Sigmoid colon (tissue), 7 donors: ENCODE data around the gene MYL5. TPM values are rescaled to one million over a fixed set of nuclear protein-coding genes. Genes with fewer than 3 reads are reported as not detected.

Experiments
- DNase-seq: peaks from one replicate; pipeline ENCODE4 v3.0.0-alpha.2; 2019
- H3K27ac ChIP-seq, 4 donors: fragments of 200-600 bp; sonication (generic); one replicate each; pipeline ENCODE4 v1.5.1; 2016 to 2019; ENCODE audit warnings: mild to moderate bottlenecking in 1 of 4
- H3K27me3 ChIP-seq, 3 donors: fragments of 200-600 bp; sonication (generic); one replicate each; pipeline ENCODE4 v1.5.1; 2019; ENCODE audit warnings: mild to moderate bottlenecking in 1 of 3
- H3K36me3 ChIP-seq, 4 donors: fragments of 200-600 bp; sonication (generic); one replicate each; pipeline ENCODE4 v1.5.1; 2016 to 2019
- H3K4me1 ChIP-seq, 4 donors: fragments of 200-600 bp; sonication (generic); one replicate each; pipeline ENCODE4 v1.5.1; 2017 to 2019
- H3K4me3 ChIP-seq, 4 donors: fragments of 200-600 bp; sonication (generic); one replicate each; pipeline ENCODE4 v1.5.1; 2017 to 2019; ENCODE audit warnings: mild to moderate bottlenecking in 2 of 4, moderate library complexity in 1 of 4
- H3K9me3 ChIP-seq, 4 donors: fragments of 200-600 bp in 3 of 4; sonication (generic) in 3 of 4; one replicate each; pipeline versions ENCODE4 v1.5.1 to v1.6.1; 2013 to 2019
- CTCF ChIP-seq, 4 experiments: fragments of 450-650 bp in 3 of 4; fragments of 200-600 bp in 1 of 4; IDR thresholded peaks; one replicate each; pipeline ENCODE4 v1.5.1; 2016 to 2019; ENCODE audit warnings: antibody characterized with exemption in 4 of 4, mild to moderate bottlenecking in 3 of 4, moderate library complexity in 2 of 4
- EP300 ChIP-seq, 4 donors: sonication (generic); formaldehyde crosslinking; IDR thresholded peaks; one replicate each; pipeline ENCODE4 v1.6.1; 2017; ENCODE audit warnings: antibody characterized with exemption in 4 of 4
- POLR2A ChIP-seq, 2 donors: fragments of 450-650 bp; IDR thresholded peaks; one replicate each; pipeline ENCODE4 v1.6.1; 2016; ENCODE audit warnings: antibody characterized with exemption in 2 of 2, mild to moderate bottlenecking in 2 of 2, moderate library complexity in 2 of 2
- POLR2AphosphoS5 ChIP-seq, 4 donors: sonication (generic); formaldehyde crosslinking; IDR thresholded peaks; one replicate each; pipeline ENCODE4 v1.6.1; 2017; ENCODE audit warnings: antibody characterized with exemption in 4 of 4
- WGBS, 2 donors: extraction: QIAGEN DNeasy Blood & Tissue Kit; methylation state at CpG; one replicate each; pipeline ENCODE4 v1.1.7; 2013; 5-methylcytosine and 5-hydroxymethylcytosine counted together
- intact Hi-C: fragments of 100-400 bp; cut with DNase I; formaldehyde crosslinking; loops from one replicate; pipeline ENCODE4 v1.15.1; 2023
- polyA plus RNA-seq, 3 donors: library from polyadenylated mRNA; stranded (reverse); fragments of 200-250 nt; gene quantifications; one replicate each; pipeline ENCODE4 v1.2.3, GENCODE V29; 2013
- total RNA-seq, 4 donors: library from RNA; depleted of rRNA; stranded (reverse); fragments of >200 nt; gene quantifications; one replicate each; pipeline ENCODE4 v1.1.0, GENCODE V29; 2016
- donor health status: healthy with polysubstance abuse.
- donor health status: Bipolar disorder and iron deficiency.
- donor health status: healthy.

Gene MYL5
- total and polyA plus RNA-seq, 7 donors, result 5.7 to 29.7 (median 11.7) TPM

- DNase-seq, result peak; percentile 54
- intact Hi-C loops, result no loop called here
- 37 to 56% methylated on average over 20 of the region's 20 CpGs for WGBS, 2 donors
- Histone ChIP-seq H3K4me3 (no peak overlapping the region), H3K36me3 (no peaks in the 10 kb centered on the region), H3K9me3 (no peaks in the 10 kb centered on the region), H3K27ac (no peak overlapping the region), H3K27me3 (peaks cover 0 to 24% (median 9%) of the 10 kb centered on the region in 3 donors), H3K4me1 (no peaks in the 10 kb centered on the region)
- TF ChIP-seq POLR2A (IDR thresholded peaks at IDR 0.05) (no peak), EP300 (IDR thresholded peaks at IDR 0.05) (no peak), POLR2AphosphoS5 (IDR thresholded peaks at IDR 0.05) (no peak), CTCF (IDR thresholded peaks at IDR 0.05) (no peak)
Measured at GRCh38 chr4:629915-630641, 44.3 kb upstream of the MYL5 start.

GRCh38 chr4:630656-631055, 43.7 kb upstream of the MYL5 start:
- peak; percentile 33 for DNase-seq
- H3K4me3 ChIP-seq, result no peak overlapping the region
- TF ChIP-seq EP300 (IDR thresholded peaks at IDR 0.05) (no peak), POLR2A (IDR thresholded peaks at IDR 0.05) (no peak), POLR2AphosphoS5 (IDR thresholded peaks at IDR 0.05) (no peak), CTCF (IDR thresholded peaks at IDR 0.05) (no peak)
- WGBS, 2 donors, result 63 to 72% methylated on average over 9 of the region's 9 CpGs
- no peaks in the 10 kb centered on the region for H3K9me3 ChIP-seq
- intact Hi-C loops, result no loop called here
- peaks cover 0 to 24% (median 9%) of the 10 kb centered on the region in 3 donors for H3K27me3 ChIP-seq
- no peaks in the 10 kb centered on the region for H3K4me1 ChIP-seq
- H3K36me3 ChIP-seq, result no peaks in the 10 kb centered on the region
- H3K27ac ChIP-seq, result no peak overlapping the region

GRCh38 chr4:632196-632790, 42.0 kb upstream of the MYL5 start:
- 91 to 94% methylated on average over 16 of the region's 16 CpGs for WGBS, 2 donors
- peak; percentile 12 for DNase-seq
- peaks cover 0 to 29% (median 9%) of the 10 kb centered on the region in 3 donors for H3K27me3 ChIP-seq
- H3K36me3 ChIP-seq, result no peaks in the 10 kb centered on the region
- TF ChIP-seq POLR2A (IDR thresholded peaks at IDR 0.05) (no peak), CTCF (IDR thresholded peaks at IDR 0.05) (no peak), EP300 (IDR thresholded peaks at IDR 0.05) (no peak), POLR2AphosphoS5 (IDR thresholded peaks at IDR 0.05) (no peak)
- no peak overlapping the region for H3K4me3 ChIP-seq
- no peaks in the 10 kb centered on the region for H3K9me3 ChIP-seq
- no peaks in the 10 kb centered on the region for H3K4me1 ChIP-seq
- intact Hi-C loops, result no loop called here
- no peak overlapping the region for H3K27ac ChIP-seq

GRCh38 chr4:632926-633325, 41.4 kb upstream of the MYL5 start:
- intact Hi-C loops, result no loop called here
- H3K27me3 ChIP-seq, result peaks cover 0 to 32% (median 9%) of the 10 kb centered on the region in 3 donors
- no peaks in the 10 kb centered on the region for H3K9me3 ChIP-seq
- no peaks in the 10 kb centered on the region for H3K4me1 ChIP-seq
- H3K27ac ChIP-seq, result no peak overlapping the region
- 83 to 86% methylated on average over 6 of the region's 6 CpGs for WGBS, 2 donors
- H3K36me3 ChIP-seq, result no peaks in the 10 kb centered on the region
- H3K4me3 ChIP-seq, result no peak overlapping the region
- TF ChIP-seq POLR2A (IDR thresholded peaks at IDR 0.05) (no peak), EP300 (IDR thresholded peaks at IDR 0.05) (no peak), CTCF (IDR thresholded peaks at IDR 0.05) (no peak), POLR2AphosphoS5 (IDR thresholded peaks at IDR 0.05) (no peak)
- DNase-seq, result peak; percentile 24
